ENCODE results near the gene GRN.

Gene GRN

DNA sequence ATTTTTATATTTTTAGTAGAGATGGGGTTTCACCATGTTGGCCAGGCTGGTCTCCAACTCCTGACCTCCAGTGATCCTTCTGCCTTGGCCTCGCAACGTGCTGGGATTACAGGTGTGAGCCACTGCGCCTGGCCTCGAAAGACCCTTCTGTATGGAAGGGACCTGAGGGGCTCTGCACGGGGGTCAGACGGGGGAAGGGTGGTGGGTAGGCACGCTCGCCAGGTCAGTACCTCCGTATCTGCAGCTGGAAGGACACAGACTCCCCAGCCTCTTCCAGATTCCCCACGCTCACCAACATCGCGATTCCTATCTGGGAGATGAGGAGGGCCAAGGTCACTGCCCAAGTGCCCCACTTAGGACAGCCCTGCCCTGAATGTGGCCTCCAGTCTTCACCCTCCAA is 31.7 kb downstream of the GRN start:
- no peaks in the 10 kb centered on the region for H3K9me3 Mint-ChIP-seq

DNA sequence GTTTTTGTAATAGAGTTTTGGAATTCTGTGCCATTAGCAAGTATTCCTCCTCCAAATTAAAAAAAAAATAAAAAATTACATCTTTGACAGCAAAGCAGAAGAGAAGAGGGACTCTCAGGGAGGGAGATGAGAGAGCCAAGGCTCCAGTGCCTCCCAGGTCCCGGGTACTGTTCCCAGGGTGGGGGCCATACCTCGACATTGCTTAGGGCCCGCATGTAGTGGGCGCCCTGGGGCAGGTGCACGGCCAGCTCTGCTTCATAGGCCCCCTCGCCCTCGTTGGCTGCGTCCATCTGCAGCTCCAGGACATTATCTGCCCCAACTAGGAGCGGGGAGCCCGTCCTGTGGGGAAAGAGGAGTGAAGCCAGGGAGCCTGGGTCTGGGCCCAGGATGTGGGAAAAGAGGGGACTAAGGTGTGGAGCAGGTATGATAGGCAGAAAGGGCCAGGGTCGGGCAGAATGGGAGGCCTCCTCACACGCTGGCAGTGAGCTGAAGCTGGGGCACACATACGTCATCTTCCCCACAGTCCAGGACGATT is 33.1 kb downstream of the GRN start:
- Mint-ChIP-seq H3K36me3 (ENCODE audit: insufficient read depth) (peaks cover 4% of the 10 kb centered on the region), H3K27ac (ENCODE audit: low read depth) (no peak overlapping the region), H3K27me3 (peaks cover 29% of the 10 kb centered on the region), H3K4me1 (no peaks in the 10 kb centered on the region), H3K4me3 (no peak overlapping the region), H3K9me3 (no peaks in the 10 kb centered on the region)
- DNase-seq (ENCODE audit: low spot score in 2 of 2): no peak
- ATAC-seq (replicated peaks; ENCODE audit: extremely low read depth, poor library complexity, severe bottlenecking): no peak

More for the DNA sequence above, 31.7 kb downstream of the GRN start:
- ATAC-seq (replicated peaks; ENCODE audit: extremely low read depth, poor library complexity, severe bottlenecking) (no peak), DNase-seq (ENCODE audit: low spot score in 2 of 2) (no peak)
- peaks cover 26% of the 10 kb centered on the region for H3K27me3 Mint-ChIP-seq
- no peaks in the 10 kb centered on the region for H3K4me1 Mint-ChIP-seq
- H3K36me3 Mint-ChIP-seq (ENCODE audit: insufficient read depth): peaks cover 4% of the 10 kb centered on the region
- no peak overlapping the region for H3K4me3 Mint-ChIP-seq
- no peak overlapping the region for H3K27ac Mint-ChIP-seq (ENCODE audit: low read depth)

DNA sequence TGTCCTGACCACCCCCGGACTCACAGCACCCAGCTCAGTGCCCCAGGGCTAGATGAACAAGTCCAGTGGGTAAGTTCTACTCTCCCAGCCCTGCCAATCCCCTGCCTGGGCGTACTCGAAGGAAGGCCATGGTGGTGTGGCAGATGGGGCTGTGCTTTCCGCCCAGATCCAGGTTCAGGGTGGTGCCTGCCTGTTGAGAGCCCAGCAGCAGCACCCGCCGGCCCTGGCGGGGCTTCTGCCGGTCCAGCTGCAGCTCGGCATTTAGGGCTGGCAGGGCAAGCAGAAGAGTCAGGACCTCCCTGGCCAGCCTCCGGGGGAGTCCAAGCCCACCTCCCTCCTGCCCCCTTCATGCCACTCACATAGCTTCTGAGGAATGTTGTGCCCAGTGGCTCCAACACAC is 34.8 kb downstream of the GRN start:
- H3K4me1 Mint-ChIP-seq: no peaks in the 10 kb centered on the region
- H3K27ac Mint-ChIP-seq (ENCODE audit: low read depth): no peak overlapping the region
- no peaks in the 10 kb centered on the region for H3K9me3 Mint-ChIP-seq
- peaks cover 42% of the 10 kb centered on the region for H3K27me3 Mint-ChIP-seq
- DNase-seq (ENCODE audit: low spot score in 2 of 2): no peak
- ATAC-seq (replicated peaks; ENCODE audit: extremely low read depth, poor library complexity, severe bottlenecking): no peak
- no peak overlapping the region for H3K4me3 Mint-ChIP-seq
- peaks cover 4% of the 10 kb centered on the region for H3K36me3 Mint-ChIP-seq (ENCODE audit: insufficient read depth)

DNA sequence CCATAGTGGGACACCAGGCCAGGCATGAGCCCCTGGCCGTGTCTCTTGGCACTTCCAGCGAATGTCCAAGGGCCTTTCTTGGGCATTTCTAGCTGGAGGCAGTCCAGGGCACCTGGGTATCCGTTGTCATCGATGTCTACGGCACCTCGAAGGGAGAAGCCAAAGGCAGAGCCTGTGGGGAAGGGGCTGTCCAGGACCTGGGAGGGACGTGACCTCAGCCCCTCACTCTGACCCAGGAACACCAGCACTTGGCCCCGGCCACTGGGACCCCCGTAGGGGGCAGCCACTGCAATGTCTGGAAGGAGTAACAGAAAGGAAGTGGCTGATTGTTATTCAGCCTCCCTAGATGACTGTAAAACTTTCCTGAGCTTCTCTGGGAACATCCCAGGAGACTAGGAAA is 35.7 kb downstream of the GRN start:
- Mint-ChIP-seq H3K9me3 (no peaks in the 10 kb centered on the region), H3K4me1 (no peaks in the 10 kb centered on the region), H3K36me3 (ENCODE audit: insufficient read depth) (peaks cover 4% of the 10 kb centered on the region), H3K27me3 (peaks cover 44% of the 10 kb centered on the region), H3K27ac (ENCODE audit: low read depth) (no peak overlapping the region), H3K4me3 (no peak overlapping the region)
- DNase-seq (ENCODE audit: low spot score in 2 of 2) (no peak), ATAC-seq (replicated peaks; ENCODE audit: extremely low read depth, poor library complexity, severe bottlenecking) (no peak)

DNA sequence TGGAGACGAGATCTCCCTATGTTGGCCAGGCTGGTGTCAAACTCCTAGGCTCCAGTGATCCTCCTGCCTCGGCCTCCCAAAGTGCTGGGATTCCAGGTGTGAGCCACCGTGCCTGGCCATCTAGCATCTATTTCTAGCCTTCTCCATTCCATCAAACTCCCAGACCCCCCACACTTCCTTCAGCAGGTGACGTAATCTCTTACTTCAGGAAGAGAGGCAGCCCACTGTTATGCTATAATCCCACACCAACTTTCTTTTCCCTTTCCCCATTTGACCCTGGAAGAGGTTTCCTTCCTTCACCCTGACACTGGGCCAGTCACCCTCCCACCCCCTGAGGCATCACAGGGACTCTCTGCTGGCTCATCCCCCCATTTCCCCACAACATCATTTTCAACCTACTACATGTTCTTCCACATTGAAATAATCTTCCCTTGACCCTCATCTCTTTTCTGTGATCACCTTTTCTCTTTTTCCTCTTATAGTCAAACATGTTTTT is 36.8 kb downstream of the GRN start:
- no peak for ATAC-seq (replicated peaks; ENCODE audit: extremely low read depth, poor library complexity, severe bottlenecking)
- no peak overlapping the region for H3K27ac Mint-ChIP-seq (ENCODE audit: low read depth)
- DNase-seq (ENCODE audit: low spot score in 2 of 2): no peak

DNA sequence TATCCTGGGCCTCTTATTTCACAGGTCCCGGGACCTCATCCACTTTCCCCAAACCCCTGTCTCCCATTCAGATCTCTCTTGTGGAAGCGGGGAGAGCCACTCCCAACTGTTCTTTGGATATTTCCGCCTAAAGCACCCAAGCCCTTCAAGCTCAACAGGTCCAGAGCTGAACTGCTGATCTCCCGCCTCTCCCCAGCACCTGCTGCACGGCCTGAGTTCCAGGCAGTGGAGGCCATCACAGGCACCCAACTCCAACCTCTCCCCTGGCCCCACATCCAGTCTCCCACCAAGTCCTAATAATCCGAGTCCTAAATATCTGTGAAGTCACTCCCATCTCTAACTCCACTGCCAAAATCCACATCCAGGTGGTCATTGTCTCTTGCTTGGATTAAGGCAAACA is 37.8 kb downstream of the GRN start:
- no peak overlapping the region for H3K4me3 Mint-ChIP-seq
- ATAC-seq (replicated peaks; ENCODE audit: extremely low read depth, poor library complexity, severe bottlenecking) (no peak), DNase-seq (ENCODE audit: low spot score in 2 of 2) (no peak)
- peaks cover 4% of the 10 kb centered on the region for H3K36me3 Mint-ChIP-seq (ENCODE audit: insufficient read depth)
- no peak overlapping the region for H3K27ac Mint-ChIP-seq (ENCODE audit: low read depth)
- no peaks in the 10 kb centered on the region for H3K4me1 Mint-ChIP-seq
- H3K9me3 Mint-ChIP-seq: no peaks in the 10 kb centered on the region
- H3K27me3 Mint-ChIP-seq: peaks cover 39% of the 10 kb centered on the region

More for the DNA sequence above, 36.8 kb downstream of the GRN start:
- Mint-ChIP-seq H3K4me3 (no peak overlapping the region), H3K36me3 (ENCODE audit: insufficient read depth) (peaks cover 4% of the 10 kb centered on the region), H3K27me3 (peaks cover 39% of the 10 kb centered on the region), H3K4me1 (no peaks in the 10 kb centered on the region), H3K9me3 (no peaks in the 10 kb centered on the region)

DNA sequence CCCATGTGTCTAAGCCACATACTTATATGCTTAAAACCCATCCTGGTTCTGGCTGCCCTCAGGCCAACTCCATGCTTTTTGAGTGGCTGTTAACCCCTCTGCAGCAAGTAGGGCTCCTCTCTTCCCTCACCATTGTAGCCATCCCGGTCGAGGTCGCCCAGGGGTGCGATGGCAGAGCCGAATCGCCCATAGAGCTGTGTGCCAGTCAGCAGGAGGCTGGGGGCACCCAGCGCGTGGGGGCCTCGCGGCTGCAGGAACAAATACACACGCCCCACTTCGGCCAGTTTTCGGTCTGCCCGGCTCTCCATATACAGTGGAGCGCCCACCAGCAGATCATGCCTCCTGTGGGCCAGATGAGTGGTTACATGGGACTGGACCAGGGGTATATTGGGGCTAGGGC is 38.3 kb downstream of the GRN start:
- no peak overlapping the region for H3K27ac Mint-ChIP-seq (ENCODE audit: low read depth)
- H3K27me3 Mint-ChIP-seq: peaks cover 39% of the 10 kb centered on the region
- H3K36me3 Mint-ChIP-seq (ENCODE audit: insufficient read depth): peaks cover 4% of the 10 kb centered on the region
- no peaks in the 10 kb centered on the region for H3K9me3 Mint-ChIP-seq
- no peaks in the 10 kb centered on the region for H3K4me1 Mint-ChIP-seq
- DNase-seq (ENCODE audit: low spot score in 2 of 2) (no peak), ATAC-seq (replicated peaks; ENCODE audit: extremely low read depth, poor library complexity, severe bottlenecking) (no peak)
- no peak overlapping the region for H3K4me3 Mint-ChIP-seq

DNA sequence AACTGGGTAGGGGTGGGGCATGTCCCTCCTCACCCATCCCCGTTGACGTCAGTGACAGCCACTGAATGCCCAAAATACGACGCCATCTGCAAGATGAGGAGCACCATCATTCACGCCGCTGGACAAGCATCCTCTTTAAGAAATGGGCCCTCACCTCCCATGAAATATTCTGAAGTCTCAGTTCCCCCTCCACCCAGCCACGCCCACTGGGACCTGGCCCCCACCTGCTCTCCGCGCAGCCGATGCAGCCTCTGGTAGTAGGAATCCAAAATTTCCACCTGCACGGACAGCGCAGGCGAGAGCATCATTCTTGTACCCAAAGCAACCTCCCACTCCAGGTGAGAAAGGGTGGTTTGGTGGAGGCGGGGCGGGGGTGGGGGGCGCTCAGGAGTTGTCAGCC is 38.8 kb downstream of the GRN start:
- Mint-ChIP-seq H3K4me3 (peak overlapping the region; percentile 76), H3K9me3 (no peaks in the 10 kb centered on the region), H3K4me1 (no peaks in the 10 kb centered on the region), H3K27ac (ENCODE audit: low read depth) (no peak overlapping the region), H3K27me3 (peaks cover 39% of the 10 kb centered on the region), H3K36me3 (ENCODE audit: insufficient read depth) (peaks cover 4% of the 10 kb centered on the region)
- ATAC-seq (replicated peaks; ENCODE audit: extremely low read depth, poor library complexity, severe bottlenecking): no peak
- DNase-seq (ENCODE audit: low spot score in 2 of 2): no peak

DNA sequence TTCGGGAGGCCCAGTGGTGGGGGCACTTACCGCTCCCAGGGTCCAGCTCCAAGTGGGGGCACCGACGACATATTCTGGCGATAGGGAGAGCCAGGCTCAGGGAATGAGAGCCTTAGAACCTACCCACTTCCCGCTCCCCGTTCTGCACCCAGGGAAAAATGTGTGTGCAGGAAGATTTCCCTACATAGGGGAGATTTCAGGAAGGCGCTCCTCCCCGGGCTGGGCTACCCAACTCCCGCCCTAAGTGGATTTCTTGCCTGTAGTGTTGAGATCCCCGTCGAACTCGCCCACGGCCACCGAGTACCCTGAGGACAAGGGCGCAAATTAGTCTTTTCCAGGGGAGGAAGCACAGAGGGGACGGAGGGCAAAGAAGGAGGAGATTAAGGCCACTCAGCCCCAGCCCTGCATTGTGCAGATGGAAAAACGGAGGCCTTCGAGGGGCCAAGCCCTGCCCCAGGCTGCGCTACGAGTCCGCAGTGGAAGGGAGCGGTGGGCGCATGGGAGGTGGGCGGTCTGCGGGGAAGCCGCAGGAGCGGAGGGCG is 39.2 kb downstream of the GRN start:
- no peak for DNase-seq (ENCODE audit: low spot score in 2 of 2)
- ATAC-seq (replicated peaks; ENCODE audit: extremely low read depth, poor library complexity, severe bottlenecking): no peak
- Mint-ChIP-seq H3K4me1 (peaks cover 3% of the 10 kb centered on the region), H3K36me3 (ENCODE audit: insufficient read depth) (peaks cover 4% of the 10 kb centered on the region), H3K27ac (ENCODE audit: low read depth) (peak overlapping the region; percentile 54), H3K4me3 (peak overlapping the region; percentile 76), H3K9me3 (no peaks in the 10 kb centered on the region), H3K27me3 (peaks cover 39% of the 10 kb centered on the region)

DNA sequence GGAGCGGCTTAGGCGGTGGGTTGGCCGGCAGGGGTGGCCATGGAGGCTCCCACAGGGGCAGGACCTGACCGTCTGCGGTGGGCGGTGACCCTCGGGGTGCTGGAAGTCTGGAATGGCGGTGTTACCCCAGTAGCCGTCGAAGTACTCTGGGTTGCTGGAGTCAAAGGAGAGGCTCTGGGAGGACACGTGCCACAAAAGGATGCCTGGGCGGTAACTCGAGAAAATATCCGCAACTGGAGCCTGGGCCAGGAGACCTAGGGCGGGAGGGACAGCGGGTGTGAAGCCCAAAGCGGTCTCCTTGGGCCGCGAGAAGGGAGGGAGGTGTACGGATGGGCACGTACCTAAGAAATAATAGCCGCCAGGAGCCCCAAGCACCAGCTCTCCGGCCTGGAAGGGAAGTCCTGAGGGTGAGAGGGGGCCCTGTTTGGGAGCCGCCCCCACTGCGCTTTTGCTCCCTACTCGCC is 39.8 kb downstream of the GRN start:
- peaks cover 39% of the 10 kb centered on the region for H3K27me3 Mint-ChIP-seq
- no peak for ATAC-seq (replicated peaks; ENCODE audit: extremely low read depth, poor library complexity, severe bottlenecking)
- H3K36me3 Mint-ChIP-seq (ENCODE audit: insufficient read depth): peaks cover 2% of the 10 kb centered on the region
- H3K4me3 Mint-ChIP-seq: peak overlapping the region; percentile 76
- no peak for DNase-seq (ENCODE audit: low spot score in 2 of 2)
- no peaks in the 10 kb centered on the region for H3K9me3 Mint-ChIP-seq
- H3K27ac Mint-ChIP-seq (ENCODE audit: low read depth): peak overlapping the region; percentile 54
- H3K4me1 Mint-ChIP-seq: peaks cover 8% of the 10 kb centered on the region

DNA sequence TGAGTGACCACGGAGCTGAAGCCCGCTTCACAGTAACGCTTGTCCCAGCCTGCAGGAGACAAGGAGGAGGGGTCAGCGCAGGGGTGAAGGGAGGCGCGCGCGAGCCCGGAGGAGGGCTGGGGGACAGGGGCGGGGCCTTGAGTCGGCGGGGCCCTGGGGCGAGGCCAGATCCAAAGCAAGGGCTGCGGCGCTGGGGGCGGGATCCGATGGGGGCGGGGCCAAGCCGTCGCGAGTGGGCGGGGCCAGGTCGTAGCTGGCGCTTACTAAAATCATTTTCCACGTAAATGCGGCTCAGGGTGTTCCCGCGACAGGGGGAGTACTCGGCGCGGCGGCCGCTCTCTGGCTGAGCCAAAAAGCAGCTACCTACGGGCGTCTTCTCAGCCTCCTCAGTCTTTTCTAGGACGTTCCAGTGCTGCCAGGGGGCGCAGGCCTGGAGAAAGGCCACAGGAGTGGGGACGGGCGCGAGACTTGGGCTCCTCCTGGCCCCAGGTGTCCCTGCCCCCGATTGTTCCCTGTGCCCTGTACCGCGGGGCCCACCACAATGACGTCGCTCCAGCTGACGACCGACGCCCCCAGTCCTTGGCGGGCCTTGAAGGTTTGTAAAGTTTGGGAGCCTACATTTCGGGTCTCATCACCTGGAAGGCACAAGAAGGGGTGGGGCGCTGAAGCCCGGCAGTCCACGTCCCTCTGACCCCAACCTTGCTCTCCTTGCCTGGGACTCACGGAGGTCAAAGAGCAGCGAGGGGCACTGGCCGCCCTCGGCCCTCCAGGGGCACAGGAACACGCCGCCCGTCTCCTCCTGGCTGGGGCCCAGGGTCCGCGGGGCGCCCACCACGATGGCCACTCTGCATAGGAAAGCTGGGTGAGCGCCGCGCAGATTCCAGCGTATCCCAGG is 40.4 kb downstream of the GRN start:
- ATAC-seq (replicated peaks; ENCODE audit: extremely low read depth, poor library complexity, severe bottlenecking): peak; percentile 84
- DNase-seq (ENCODE audit: low spot score in 2 of 2): peak; percentile 57 to 60
- H3K27ac Mint-ChIP-seq (ENCODE audit: low read depth): peak overlapping the region; percentile 54
- peaks cover 1% of the 10 kb centered on the region for H3K36me3 Mint-ChIP-seq (ENCODE audit: insufficient read depth)
- H3K4me3 Mint-ChIP-seq: peak overlapping the region; percentile 76
- H3K4me1 Mint-ChIP-seq: peaks cover 9% of the 10 kb centered on the region
- no peaks in the 10 kb centered on the region for H3K9me3 Mint-ChIP-seq
- H3K27me3 Mint-ChIP-seq: peaks cover 39% of the 10 kb centered on the region

DNA sequence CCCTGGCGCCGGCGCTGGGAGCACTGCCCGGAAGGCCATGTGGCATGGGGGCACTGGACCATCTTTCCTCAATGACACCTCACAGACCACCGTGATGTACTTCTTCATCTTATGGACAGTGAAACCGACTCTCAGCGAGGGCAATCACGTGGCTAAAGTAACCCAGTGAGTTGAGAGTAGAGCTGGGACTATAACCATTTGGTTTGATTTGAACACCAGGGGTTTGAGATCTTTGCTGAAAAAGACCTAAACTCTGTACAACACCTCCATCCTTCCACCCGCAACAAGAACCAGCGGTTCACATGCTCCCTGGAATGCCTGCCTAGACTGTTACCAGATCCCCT is 41.1 kb downstream of the GRN start:
- Mint-ChIP-seq H3K27me3 (peaks cover 39% of the 10 kb centered on the region), H3K4me3 (peak overlapping the region; percentile 76), H3K27ac (ENCODE audit: low read depth) (no peak overlapping the region), H3K36me3 (ENCODE audit: insufficient read depth) (no peaks in the 10 kb centered on the region), H3K4me1 (peaks cover 9% of the 10 kb centered on the region), H3K9me3 (no peaks in the 10 kb centered on the region)
- no peak for ATAC-seq (replicated peaks; ENCODE audit: extremely low read depth, poor library complexity, severe bottlenecking)
- no peak for DNase-seq (ENCODE audit: low spot score in 2 of 2)

DNA sequence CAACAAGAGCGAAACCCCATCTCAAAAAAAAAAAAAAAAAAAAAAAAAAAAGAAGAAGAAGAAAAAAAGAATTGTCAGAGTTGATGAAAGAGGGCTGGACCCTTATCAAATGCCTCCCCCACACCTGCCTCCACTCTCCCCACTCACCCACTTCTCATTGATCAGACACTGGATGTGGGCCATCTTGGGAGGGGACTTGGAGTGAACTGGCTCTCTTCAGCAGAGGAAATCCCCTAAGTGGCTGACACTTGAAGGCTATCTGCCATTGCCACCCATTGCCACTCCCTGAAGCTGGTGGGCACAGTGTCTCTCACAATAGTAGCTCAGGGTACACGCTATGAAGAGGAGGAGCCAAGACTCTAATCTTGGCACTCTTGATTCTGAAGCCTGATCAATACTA is 42.7 kb downstream of the GRN start:
- peaks cover 9% of the 10 kb centered on the region for H3K4me1 Mint-ChIP-seq
- ATAC-seq (replicated peaks; ENCODE audit: extremely low read depth, poor library complexity, severe bottlenecking): no peak
- H3K27me3 Mint-ChIP-seq: peaks cover 25% of the 10 kb centered on the region
- no peaks in the 10 kb centered on the region for H3K9me3 Mint-ChIP-seq
- no peak overlapping the region for H3K27ac Mint-ChIP-seq (ENCODE audit: low read depth)
- no peak overlapping the region for H3K4me3 Mint-ChIP-seq
- H3K36me3 Mint-ChIP-seq (ENCODE audit: insufficient read depth): no peaks in the 10 kb centered on the region
- no peak for DNase-seq (ENCODE audit: low spot score in 2 of 2)

All from central memory CD8-positive, alpha-beta T cell (primary cell).